Loucy (cell line): ENCODE results near the gene WTIP.
"Not testable (repeated sequence)": the region's sequence is repeated elsewhere in the genome, so short reads cannot be mapped to it uniquely, and the experiment has no call there.

Experiments
- H2AFZ ChIP-seq: fragments of 200-600 bp; sonication (generic); 2 replicates; pipeline ENCODE4 v1.6.0; 2016; ENCODE audit warnings: antibody characterized with exemption, mild to moderate bottlenecking, low read length, moderate library complexity
- H3F3A ChIP-seq: fragments of 200-600 bp; 2 replicates; pipeline ENCODE4 v1.6.0; 2016; ENCODE audit warnings: antibody characterized with exemption, low read depth, mild to moderate bottlenecking
- H3K27me3 ChIP-seq: fragments of 200-600 bp; sonication (generic); 2 replicates; pipeline ENCODE4 v1.6.1; 2014; ENCODE audit warnings: low read length, mild to moderate bottlenecking; ENCODE audit not compliant: insufficient read depth, poor library complexity, severe bottlenecking
- H3K36me3 ChIP-seq: fragments of 200-600 bp; sonication (generic); 2 replicates; pipeline ENCODE4 v1.6.1; 2016; ENCODE audit warnings: low read length; ENCODE audit not compliant: insufficient read depth
- H3K4me1 ChIP-seq: fragments of 200-600 bp; sonication (generic); 2 replicates; pipeline ENCODE4 v1.5.1; 2014; ENCODE audit warnings: low read length, mild to moderate bottlenecking; ENCODE audit not compliant: insufficient read depth, poor library complexity, severe bottlenecking
- H3K4me2 ChIP-seq: fragments of 200-600 bp; sonication (generic); 2 replicates; pipeline ENCODE4 v1.6.0; 2014; ENCODE audit warnings: antibody characterized with exemption, low read length, low read depth, mild to moderate bottlenecking; ENCODE audit not compliant: poor library complexity, severe bottlenecking
- H3K4me3 ChIP-seq: fragments of 200-600 bp; sonication (generic); 2 replicates; pipeline ENCODE4 v1.5.1; 2014; ENCODE audit warnings: low read length, mild to moderate bottlenecking, mixed read lengths; ENCODE audit not compliant: poor library complexity, severe bottlenecking
- H3K79me2 ChIP-seq: fragments of 200-600 bp; sonication (generic); 2 replicates; pipeline ENCODE4 v1.6.1; 2014; ENCODE audit warnings: low read length; ENCODE audit not compliant: insufficient read depth
- H3K9ac ChIP-seq: fragments of 200-600 bp; sonication (generic); 2 replicates; pipeline ENCODE4 v1.6.0; 2014; ENCODE audit warnings: mild to moderate bottlenecking, low read depth, low read length, moderate library complexity; ENCODE audit not compliant: poor library complexity, severe bottlenecking
- H3K9me2 ChIP-seq: fragments of 200-600 bp; sonication (generic); replicated peaks from 2 replicates; pipeline ENCODE4 v1.6.1; 2016; ENCODE audit warnings: low read depth, low read length, mixed read lengths
- H3K9me3 ChIP-seq: fragments of 200-600 bp; sonication (generic); 2 replicates; pipeline ENCODE4 v1.6.1; 2014; ENCODE audit warnings: mild to moderate bottlenecking, antibody characterized with exemption, low read length, low read depth; ENCODE audit not compliant: insufficient read depth
- H4K20me1 ChIP-seq: fragments of 200-600 bp; sonication (generic); 2 replicates; pipeline ENCODE4 v1.6.0; 2014; ENCODE audit warnings: antibody characterized with exemption, low read length, mild to moderate bottlenecking; ENCODE audit not compliant: insufficient read depth, poor library complexity, severe bottlenecking
- EZH2phosphoT487 ChIP-seq: fragments of 200-600 bp; IDR thresholded peaks from 2 replicates; pipeline ENCODE4 v1.6.1; 2018; ENCODE audit warnings: antibody characterized with exemption, mild to moderate bottlenecking, moderate library complexity, borderline replicate concordance
- TF ChIP-seq, protein P1 (sequence below): fragments of 200-600 bp; sonication (generic); conservative IDR thresholded peaks from 2 replicates; pipeline ENCODE4 v1.5.1; 2014; ENCODE audit warnings: mild to moderate bottlenecking, antibody characterized with exemption, low read length

WTIP gene

GRCh38 chr19:34454685-34455084, 26.9 kb upstream of the WTIP start:
- TF ChIP-seq EZH2phosphoT487, result no peak
- TF ChIP-seq, protein P1, sequence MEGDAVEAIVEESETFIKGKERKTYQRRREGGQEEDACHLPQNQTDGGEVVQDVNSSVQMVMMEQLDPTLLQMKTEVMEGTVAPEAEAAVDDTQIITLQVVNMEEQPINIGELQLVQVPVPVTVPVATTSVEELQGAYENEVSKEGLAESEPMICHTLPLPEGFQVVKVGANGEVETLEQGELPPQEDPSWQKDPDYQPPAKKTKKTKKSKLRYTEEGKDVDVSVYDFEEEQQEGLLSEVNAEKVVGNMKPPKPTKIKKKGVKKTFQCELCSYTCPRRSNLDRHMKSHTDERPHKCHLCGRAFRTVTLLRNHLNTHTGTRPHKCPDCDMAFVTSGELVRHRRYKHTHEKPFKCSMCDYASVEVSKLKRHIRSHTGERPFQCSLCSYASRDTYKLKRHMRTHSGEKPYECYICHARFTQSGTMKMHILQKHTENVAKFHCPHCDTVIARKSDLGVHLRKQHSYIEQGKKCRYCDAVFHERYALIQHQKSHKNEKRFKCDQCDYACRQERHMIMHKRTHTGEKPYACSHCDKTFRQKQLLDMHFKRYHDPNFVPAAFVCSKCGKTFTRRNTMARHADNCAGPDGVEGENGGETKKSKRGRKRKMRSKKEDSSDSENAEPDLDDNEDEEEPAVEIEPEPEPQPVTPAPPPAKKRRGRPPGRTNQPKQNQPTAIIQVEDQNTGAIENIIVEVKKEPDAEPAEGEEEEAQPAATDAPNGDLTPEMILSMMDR, result no peak

DNA sequence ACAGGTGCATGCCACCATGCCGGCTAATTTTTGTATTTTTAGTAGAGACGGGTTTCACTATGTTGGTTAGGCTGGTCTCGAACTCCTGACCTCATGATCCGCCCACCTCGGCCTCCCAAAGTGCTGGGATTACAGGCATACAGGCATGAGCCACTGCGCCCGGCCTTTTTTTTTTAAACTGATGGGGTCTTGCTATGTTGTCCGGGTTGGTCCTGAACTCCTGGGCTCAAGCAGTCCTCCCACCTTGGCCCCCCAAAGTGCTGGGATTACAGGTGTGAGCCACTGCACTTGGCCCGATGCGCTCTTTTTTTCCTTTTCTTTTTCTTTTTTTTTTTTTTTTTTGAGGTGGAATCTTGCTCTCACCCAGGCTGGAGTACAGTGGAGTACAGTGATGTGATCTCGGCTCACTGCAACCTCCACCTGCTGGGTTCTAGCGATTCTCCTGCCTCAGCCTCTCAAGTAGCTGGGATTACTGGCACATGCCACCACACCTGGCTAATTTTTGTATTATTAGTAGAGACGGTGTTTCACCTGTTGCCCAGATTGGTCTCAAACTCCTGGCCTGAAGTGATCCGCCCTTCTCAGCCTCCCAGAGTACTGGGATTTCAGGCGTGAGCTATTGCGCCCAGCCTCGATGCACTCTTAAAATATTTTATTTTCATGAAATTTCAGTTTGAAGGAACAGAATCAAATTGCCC, 25.6 kb upstream of the WTIP start:
- Histone ChIP-seq H3K79me2 (peaks cover 29% of the 10 kb centered on the region; the same call in 1 of the 2 replicates), H4K20me1 (peaks cover 31% of the 10 kb centered on the region), H3K36me3 (peaks cover 85% of the 10 kb centered on the region)
- H3K9me3 ChIP-seq, H3K4me3 ChIP-seq, H3K27me3 ChIP-seq, H3K9ac ChIP-seq, H3K9me2 ChIP-seq, H3F3A ChIP-seq, H2AFZ ChIP-seq, H3K4me1 ChIP-seq, H3K4me2 ChIP-seq: not testable (repeated sequence)

More at GRCh38 chr19:34454685-34455084, 26.9 kb upstream of the WTIP start:
- no peaks in the 10 kb centered on the region for H3K27me3 ChIP-seq
- H2AFZ ChIP-seq, result no peak overlapping the region
- peaks cover 26% of the 10 kb centered on the region for H4K20me1 ChIP-seq
- no peak overlapping the region for H3K4me2 ChIP-seq
- no peak overlapping the region for H3K9ac ChIP-seq
- H3K36me3 ChIP-seq, result peaks cover 82% of the 10 kb centered on the region
- no peaks in the 10 kb centered on the region; the same call in 1 of the 2 replicates for H3F3A ChIP-seq
- H3K4me3 ChIP-seq, result no peak overlapping the region
- H3K4me1 ChIP-seq, result no peaks in the 10 kb centered on the region
- no peaks in the 10 kb centered on the region for H3K9me3 ChIP-seq
- H3K79me2 ChIP-seq, result peaks cover 20% of the 10 kb centered on the region; the same call in 1 of the 2 replicates
- no peaks in the 10 kb centered on the region for H3K9me2 ChIP-seq

DNA sequence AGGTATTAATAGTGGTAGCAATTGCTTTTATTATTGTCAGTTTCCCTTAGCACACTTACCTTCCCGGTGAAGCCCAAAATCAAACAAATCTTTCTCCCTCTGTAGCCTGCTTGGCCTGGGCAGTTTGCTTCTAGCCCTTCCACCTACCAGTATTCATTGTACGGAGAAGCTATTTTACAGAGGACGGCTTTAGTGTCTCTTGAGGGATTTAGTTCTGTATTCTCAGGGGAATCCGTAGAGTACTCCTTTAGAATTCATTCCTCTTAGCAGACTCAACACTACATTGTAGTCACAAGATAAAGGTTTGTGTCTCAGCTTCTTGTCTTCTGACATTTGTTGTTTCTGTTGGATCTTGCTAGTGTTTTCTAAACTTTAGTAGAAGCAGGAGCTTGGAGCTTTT, 24.1 kb upstream of the WTIP start:
- no peak overlapping the region for H3K4me3 ChIP-seq
- peaks cover 44% of the 10 kb centered on the region; the same call in 1 of the 2 replicates for H3K79me2 ChIP-seq
- H3K9ac ChIP-seq, result no peak overlapping the region
- H2AFZ ChIP-seq, result no peak overlapping the region
- no peaks in the 10 kb centered on the region; the same call in 1 of the 2 replicates for H3F3A ChIP-seq
- no peak for TF ChIP-seq EZH2phosphoT487
- TF ChIP-seq, protein P1, result no peak
- H3K36me3 ChIP-seq, result peaks cover 87% of the 10 kb centered on the region
- no peaks in the 10 kb centered on the region for H3K4me1 ChIP-seq
- peaks cover 28% of the 10 kb centered on the region for H4K20me1 ChIP-seq
- no peak overlapping the region for H3K4me2 ChIP-seq
- H3K9me3 ChIP-seq, result no peaks in the 10 kb centered on the region
- no peaks in the 10 kb centered on the region for H3K9me2 ChIP-seq
- no peaks in the 10 kb centered on the region for H3K27me3 ChIP-seq

- Histone ChIP-seq H3K9me2 (no peaks in the 10 kb centered on the region), H3K9ac (no peak overlapping the region), H3F3A (no peaks in the 10 kb centered on the region; the same call in 1 of the 2 replicates), H2AFZ (no peak overlapping the region), H3K4me3 (no peak overlapping the region), H4K20me1 (peaks cover 30% of the 10 kb centered on the region), H3K4me2 (no peak overlapping the region), H3K4me1 (no peaks in the 10 kb centered on the region), H3K9me3 (no peaks in the 10 kb centered on the region), H3K27me3 (no peaks in the 10 kb centered on the region), H3K79me2 (peaks cover 50% of the 10 kb centered on the region; the same call in 1 of the 2 replicates), H3K36me3 (peaks cover 85% of the 10 kb centered on the region)
- TF ChIP-seq, protein P1, result no peak
- no peak for TF ChIP-seq EZH2phosphoT487
Observed at GRCh38 chr19:34458677-34459076, 22.9 kb upstream of the WTIP start.
